Umbilical cord (tissue), 2 donors: ENCODE measurements around the gene IDH1. TPM values are rescaled to one million over a fixed set of nuclear protein-coding genes. Genes with fewer than 3 reads are reported as not detected.
"Not testable (repeated sequence)": the region's sequence is repeated elsewhere in the genome, so short reads cannot be mapped to it uniquely, and the experiment has no call there.

ENCODE experiments used
- DNase-seq: peaks from one replicate; pipeline ENCODE4 v3.0.0-alpha.2; 2015; ENCODE audit warnings: low spot score
- total RNA-seq: library from RNA; depleted of rRNA; stranded (reverse); fragments of >200 nt; gene quantifications from one replicate; pipeline ENCODE4 v1.2.3, GENCODE V29; 2014; ENCODE audit warnings: low replicate concordance; ENCODE audit not compliant: insufficient read depth

The IDH1 gene
- total RNA-seq, 1 donor from 2014 or later = 122 TPM

DNA sequence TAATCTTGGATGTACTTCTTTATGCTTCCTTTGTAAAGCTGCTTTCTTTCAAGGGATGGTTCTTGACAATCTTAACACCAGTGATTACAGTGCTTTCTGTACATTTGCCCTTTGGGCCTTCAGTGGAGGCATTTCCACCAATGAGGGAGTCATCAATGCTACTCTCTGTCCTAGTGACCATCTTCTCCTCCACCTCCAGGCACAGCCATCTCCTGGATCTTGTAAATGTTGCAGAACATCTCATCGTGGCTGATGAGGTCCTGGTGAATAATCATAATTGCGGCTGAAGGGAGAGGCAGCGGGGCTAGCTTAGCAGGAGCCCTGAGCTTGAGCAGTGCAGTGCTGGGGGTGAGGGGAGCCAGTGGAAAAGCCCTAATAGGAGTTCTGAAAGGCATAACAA is 32.5 kb downstream of the IDH1 start:
- peak; percentile 28 for DNase-seq

DNA sequence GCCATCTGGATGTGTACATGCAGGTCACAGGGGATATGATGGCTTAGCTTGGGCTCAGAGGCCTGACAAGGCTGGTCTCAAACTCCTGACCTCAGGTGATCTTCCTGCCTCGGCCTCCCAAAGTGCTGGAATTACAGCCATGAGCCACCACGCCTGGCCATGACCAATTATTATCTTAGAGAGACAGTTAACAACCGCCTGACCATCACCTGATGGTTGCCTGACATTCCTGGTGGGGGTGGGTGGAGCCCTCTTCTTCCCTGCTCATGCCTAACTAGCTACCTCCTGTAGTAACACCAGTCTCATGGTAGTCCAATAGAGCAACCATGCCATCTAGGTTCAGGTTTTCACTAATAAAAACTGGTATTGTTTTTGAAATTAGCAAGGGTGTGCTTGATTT is 33.0 kb downstream of the IDH1 start:
- not testable (repeated sequence) for DNase-seq

DNA sequence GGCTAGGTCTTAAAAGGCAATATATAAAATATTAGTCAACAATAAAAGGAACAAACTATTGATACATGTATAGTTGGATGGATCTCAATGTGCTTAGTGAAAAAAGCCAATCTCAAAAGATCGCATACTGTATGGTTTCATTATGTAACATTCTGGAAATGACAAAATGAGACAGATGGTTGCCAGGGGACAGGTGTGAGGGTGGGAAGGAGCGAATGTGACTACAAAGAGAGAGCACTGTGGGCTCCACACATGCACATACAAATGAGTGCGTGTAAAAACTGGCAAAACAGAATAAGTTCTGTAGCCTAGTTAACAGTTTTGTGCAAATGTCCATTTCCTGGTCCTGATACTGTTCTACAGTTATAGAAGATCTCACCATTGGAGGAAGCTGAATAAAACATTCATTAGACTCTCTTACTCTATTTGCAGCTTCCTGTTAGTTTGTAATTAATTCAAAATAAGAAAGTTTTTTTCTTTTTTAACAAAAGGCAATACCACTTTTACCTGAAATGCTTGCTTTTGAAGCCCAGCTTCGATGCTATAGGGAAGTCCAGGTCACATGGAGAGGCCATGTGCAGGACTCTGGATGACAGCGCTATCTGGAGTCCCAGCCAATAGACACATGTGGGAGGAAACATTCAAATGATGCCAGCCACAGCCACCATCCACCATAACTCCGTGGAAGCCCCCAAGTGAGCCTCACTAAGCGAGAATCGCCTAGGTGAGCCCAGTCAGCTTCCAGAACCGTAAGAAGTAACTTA is 44.0 kb downstream of the IDH1 start:
- no peak for DNase-seq

DNA sequence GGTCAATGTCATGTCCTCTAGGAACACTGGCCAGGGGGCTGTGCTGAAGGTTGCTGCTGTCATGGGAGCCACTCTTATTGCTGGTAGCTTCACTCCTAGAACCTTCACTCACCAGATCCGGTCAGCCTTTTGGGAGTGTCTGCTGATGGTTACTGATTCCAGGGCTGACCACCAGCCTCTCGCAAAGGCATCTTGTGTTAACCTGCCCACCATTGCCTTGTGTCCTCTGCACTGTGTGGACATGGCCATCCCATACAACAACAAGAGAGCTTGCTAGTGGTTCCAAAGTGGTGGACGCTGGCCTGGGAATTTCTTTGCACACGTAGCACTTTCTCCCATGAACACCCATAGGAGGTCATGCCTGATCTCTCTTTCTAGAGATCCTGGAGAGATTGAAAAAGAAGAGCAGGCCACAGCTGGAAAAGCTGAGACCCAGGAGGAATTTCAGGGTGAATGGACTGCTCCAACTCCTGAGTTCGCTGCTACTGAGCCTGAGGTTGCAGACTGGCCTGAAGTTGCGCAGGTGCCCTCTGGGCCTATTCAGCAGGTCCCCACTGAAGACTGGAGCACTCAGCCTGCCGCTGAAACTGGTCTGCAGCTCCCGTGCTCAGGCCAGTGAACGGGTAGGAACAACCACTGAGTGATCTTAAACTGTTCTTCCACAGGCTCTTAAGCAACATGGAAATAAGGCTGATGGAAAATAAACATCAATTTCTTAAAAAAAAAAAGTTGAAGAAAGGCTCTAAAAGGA is 46.4 kb downstream of the IDH1 start:
- no peak for DNase-seq

DNA sequence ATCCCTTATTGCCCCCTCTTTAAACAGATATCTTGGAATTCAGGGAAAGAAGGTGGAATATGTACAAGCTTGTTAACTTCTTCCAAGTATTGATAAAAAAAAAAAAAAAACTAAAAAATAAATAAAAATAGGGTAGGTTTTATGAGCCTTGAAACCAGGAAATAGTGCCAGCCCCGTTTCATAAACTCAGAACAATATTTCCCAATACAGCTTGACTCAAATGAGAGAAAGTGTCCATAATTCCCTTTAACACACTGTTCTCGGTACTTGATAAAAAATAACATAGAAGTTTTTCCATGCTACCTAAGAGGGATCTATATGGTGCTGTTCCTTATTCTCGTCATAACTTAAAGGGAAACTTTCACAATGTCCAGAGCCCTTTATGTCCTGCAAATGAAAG is 47.1 kb downstream of the IDH1 start:
- no peak for DNase-seq

DNA sequence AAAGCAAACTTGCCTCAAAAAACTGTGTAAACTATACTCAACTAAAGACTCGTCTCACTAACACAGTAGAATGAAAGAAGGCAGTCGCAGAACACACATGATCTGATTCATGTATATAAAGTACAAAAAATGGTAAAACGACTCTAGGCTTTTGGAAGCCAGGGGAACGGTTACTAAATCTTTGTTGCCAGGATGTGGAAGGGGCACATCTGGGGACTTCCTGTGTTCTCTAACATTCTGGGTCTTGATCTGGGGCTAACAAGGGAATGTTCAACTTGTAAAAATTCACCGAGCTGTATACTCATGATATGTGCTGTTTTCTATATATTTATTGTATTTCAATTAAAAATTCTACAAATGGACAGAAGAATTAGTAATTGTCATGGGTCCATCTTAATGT is 50.7 kb downstream of the IDH1 start:
- DNase-seq = no peak

DNA sequence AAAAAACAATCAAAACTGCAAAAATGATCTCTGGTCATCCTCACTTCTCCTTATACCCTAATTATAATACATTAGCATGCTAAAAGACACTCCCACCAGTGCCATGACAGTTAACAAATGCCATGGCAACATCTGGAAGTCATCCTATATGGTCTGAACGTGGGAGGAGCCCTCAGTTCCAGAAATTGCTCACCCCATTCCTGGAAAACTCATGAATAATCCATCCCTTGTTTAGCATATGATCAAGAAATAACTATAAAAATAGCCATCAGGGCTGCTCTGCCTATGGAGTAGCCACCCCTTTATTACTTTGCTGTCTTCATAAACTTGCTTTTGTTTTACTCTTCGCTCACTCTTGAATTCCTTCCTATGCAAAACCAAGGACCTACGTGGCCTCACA is 59.3 kb downstream of the IDH1 start:
- DNase-seq = no peak

DNA sequence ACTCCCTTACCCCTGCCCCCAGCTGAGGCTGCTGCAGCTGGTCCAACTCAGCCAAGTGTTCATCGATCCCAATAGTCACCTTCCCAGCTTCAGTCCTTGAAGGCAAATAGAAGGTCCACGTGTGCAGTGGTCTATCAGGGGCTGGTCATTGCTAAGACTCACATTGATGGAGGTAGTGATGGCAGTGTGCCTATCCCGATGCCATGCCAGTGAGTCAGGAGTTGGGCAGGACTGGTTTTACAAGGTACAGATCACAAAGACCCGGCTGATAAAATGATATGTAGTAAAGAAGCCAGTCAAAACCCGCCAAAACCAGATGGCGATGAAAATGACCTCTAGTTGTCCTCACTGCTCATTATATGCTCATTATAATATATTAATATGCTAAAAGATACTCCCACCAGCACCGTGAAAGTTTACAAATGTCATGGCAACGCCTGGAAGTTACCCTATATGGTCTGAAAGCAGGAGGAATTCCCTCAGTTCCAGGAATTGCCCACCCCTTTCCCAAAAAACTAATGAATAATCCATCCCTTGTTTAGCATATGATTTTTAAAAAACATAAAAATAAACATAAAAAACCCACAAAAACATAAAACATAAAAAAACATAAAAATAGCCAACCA is 62.1 kb downstream of the IDH1 start:
- DNase-seq = no peak

DNA sequence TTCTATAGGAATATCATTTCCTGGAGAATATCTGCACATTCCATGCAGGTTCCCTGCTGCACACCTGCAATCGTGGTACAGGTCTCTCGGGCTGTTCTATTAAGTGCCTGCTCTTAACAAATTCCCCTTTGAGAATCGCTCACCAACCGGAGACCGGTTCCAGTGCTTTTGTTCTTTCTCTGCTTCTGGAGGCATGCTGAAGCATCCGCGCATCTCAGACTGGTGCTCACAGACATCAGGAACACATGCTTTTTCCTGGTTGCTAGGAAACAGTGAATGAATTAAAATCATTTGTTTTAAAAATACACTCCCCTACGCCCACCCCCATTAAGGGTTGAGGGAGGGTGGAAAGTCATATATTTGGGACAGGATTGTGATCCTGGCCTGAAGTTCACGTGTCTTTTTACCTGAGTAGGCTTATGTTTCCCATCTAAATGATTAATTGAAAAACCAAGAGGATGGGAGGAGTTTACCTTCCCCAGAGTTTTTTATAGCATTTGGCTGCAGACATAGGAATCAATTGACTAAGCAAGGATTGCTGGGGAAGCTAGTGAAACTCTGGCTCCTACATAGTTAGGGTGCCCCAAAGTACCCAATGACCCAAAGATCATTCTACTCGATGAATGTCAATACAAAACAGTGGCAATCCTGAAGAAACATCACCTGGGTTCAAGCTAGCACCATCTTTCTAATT is 64.9 kb downstream of the IDH1 start, which contains the start of gene C2orf80:
Gene C2orf80, minus strand, starts transcription at position 221 of the 694 bp plus-strand sequence. CDS start 3,044 bp downstream, outside the sequence.
- no peak for DNase-seq

DNA sequence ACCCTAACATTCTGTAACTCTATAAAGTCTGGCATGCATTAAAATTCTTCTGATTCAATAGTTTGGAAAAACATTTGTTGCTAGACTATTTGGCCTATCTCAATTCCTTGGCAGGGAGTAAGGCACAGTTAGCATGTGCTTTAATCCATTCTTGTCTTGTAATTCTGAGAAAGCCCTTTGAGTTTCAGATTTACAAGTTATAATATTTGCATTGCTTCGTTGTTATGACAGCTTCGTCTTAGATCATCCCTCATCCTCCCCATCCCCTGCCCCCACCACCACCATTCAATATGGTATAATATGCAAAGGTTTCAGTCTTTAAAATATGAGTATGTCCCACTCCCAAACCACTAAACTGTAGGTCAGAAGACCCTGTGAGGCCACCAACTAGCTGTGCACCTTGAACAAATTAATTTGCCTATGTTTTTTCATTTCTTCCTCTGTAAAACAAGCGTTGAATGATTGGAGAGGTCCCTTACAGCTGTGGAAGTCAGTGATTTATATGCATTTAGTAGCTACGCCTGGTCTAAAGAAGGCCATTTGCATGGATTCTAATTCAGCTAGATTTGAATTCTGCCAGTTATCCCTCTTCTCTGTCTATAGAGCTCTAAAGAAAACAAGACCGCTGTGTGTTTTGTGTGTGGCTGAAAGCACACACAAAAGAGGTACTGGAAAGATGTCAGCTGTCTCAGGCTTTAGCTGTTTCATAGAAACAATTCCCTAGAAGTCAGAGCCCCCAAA is 65.6 kb downstream of the IDH1 start:
- DNase-seq = no peak

DNA sequence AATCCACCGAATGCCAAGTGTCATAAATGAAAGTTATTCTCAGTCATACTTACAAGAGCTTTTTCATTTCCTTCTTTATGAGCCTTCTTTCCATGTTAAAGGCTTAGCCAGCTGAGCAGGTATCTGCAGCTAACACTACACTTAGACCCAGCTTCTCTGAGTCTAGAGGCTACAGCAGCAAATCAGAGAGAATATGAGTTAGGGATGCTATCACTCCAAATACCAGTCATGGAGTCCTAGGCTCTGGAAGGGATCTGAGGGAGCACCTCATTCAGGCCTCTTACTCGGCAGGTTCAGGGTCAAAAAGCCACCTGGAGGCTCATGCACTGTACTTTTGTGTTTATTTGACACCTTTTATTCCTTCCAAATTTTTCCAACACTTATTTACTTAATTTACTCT is 68.0 kb downstream of the IDH1 start:
- no peak for DNase-seq

DNA sequence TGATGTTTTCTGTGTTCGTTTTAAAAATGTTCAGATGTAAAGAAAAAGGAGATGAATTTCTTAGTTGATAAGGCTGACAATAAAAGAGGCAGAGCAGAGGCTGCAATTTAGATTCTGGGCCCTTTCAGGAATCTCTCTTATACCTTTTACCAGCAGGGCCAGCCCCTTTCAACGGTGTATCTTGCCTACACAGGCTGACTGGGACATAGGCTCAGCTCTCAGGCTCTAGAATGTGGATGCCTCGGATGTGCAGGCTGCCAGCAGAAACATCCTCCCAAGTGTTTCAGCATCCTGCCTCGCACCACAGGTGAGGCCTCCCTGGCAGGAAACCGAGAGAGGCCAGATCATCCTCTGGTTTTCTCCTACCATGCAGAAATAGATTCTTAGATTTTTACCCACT is 68.4 kb downstream of the IDH1 start:
- DNase-seq = no peak

Other genes starting within 250 kb of the IDH1 start
- gene PLEKHM3, start 229.5 kb downstream of the IDH1 start, total RNA-seq = 27.0 TPM
- gene CRYGD, start 130.5 kb downstream of the IDH1 start, total RNA-seq = not detected
- gene CRYGC, start 125.2 kb downstream of the IDH1 start, total RNA-seq = not detected
- gene CRYGB, start 108.9 kb downstream of the IDH1 start, total RNA-seq = not detected
- gene CRYGA, start 91.5 kb downstream of the IDH1 start, total RNA-seq = not detected
- gene C2orf80, start 65.0 kb downstream of the IDH1 start, total RNA-seq = not detected
- gene PIKFYVE, start 11.2 kb upstream of the IDH1 start, total RNA-seq = 29.6 TPM
- not detected for gene PTH2R, start 151.7 kb upstream of the IDH1 start, total RNA-seq